HEK293T (cell line): ENCODE measurements around the gene ITGA3.

ENCODE experiments used
- BHLHE40 ChIP-seq: fragments of 450-650 bp; IDR thresholded peaks from 2 replicates; pipeline ENCODE4 v1.6.1; 2016; ENCODE audit warnings: mild to moderate bottlenecking, moderate library complexity, borderline replicate concordance
- FOXA1 ChIP-seq: fragments of 450-650 bp; IDR thresholded peaks from 2 replicates; pipeline ENCODE4 v1.6.1; 2016; ENCODE audit warnings: mild to moderate bottlenecking
- NFRKB ChIP-seq: fragments of 450-650 bp; IDR thresholded peaks from 2 replicates; pipeline ENCODE4 v1.6.1; 2016; ENCODE audit warnings: mild to moderate bottlenecking, moderate library complexity
- SUZ12 ChIP-seq: fragments of 450-650 bp; IDR thresholded peaks from 2 replicates; pipeline ENCODE4 v1.6.1; 2016; ENCODE audit warnings: mild to moderate bottlenecking

DNA sequence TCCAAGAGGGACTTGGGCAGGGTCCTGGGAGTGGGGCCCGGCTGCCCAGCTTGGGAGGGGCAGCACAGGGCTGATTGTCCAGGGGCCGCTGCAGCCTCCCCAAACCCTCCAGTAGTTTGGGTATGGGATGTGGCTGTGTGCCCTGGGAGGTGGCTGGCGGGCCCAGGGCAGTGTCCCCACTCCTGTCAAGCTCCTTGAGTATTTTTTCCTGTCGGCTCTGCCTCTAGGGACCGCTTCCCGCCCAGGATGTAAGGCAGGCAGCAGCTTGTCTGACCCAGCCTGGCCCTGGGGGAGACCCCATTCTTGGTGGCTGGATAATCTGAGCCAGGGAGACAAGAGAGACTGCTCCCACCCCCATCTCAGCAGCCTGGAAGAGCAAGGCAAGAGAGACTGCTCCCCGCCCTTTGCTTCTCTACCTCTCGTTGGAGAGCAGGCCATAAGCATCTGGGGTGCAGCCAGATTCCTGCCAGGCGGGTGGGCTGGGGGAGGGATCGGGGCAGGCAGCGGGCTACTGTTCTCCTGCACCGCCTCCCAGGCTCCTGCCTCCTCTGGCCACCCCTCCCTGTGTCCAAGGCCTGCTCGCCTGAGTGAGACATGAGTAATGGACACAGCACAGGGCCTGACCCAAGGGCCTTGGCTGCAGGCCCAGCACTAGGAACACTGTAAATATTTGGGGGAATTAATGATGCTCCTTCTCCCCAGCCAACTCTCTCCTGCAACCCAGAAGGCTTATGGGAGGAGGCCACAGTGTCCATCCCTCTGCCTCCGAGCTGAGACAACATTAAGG lies 18.4 kb upstream of the ITGA3 start:
- TF ChIP-seq SUZ12 (no peak), NFRKB (no peak), FOXA1 (no peak), BHLHE40 (no peak)
